WTC11 (cell line): ENCODE measurements around the gene SND1.

Source experiments
- CTCF ChIP-seq: fragments of 200-600 bp; IDR thresholded peaks from 2 replicates; pipeline ENCODE4 v1.8.0; 2022; ENCODE audit warnings: antibody characterized with exemption
- NR1H2 ChIP-seq: sonication (generic); formaldehyde crosslinking; IDR thresholded peaks from 2 replicates; pipeline ENCODE4 v1.9.0; 2021; ENCODE audit warnings: mild to moderate bottlenecking, moderate library complexity, missing genetic modification reagents
- ZBTB43 ChIP-seq: sonication (generic); formaldehyde crosslinking; IDR thresholded peaks from 2 replicates; pipeline ENCODE4 v1.8.1; 2023; ENCODE audit warnings: mild to moderate bottlenecking, missing genetic modification reagents

GRCh38 chr7:128032605-128033235 is 380.7 kb downstream of the SND1 start:
- TF ChIP-seq NR1H2 (CRISPR knock-in tag) (no peak), CTCF (no peak), ZBTB43 (no peak)
